HepG2 (cell line): Measurements from ENCODE around the gene CSH1. TPM values are rescaled to one million over a fixed set of nuclear protein-coding genes. Genes with fewer than 3 reads are reported as not detected.

ENCODE experiments used
- DMTF1 ChIP-seq: sonication (generic); formaldehyde crosslinking; IDR thresholded peaks from 2 replicates; pipeline ENCODE4 v1.4.0; 2020; ENCODE audit warnings: mild to moderate bottlenecking, missing genetic modification reagents
- DNMT1 ChIP-seq: sonication (generic); formaldehyde crosslinking; IDR thresholded peaks from 2 replicates; pipeline ENCODE4 v1.5.1; 2020; ENCODE audit warnings: mild to moderate bottlenecking, missing genetic modification reagents
- GATAD2A ChIP-seq: IDR thresholded peaks from 2 replicates; pipeline ENCODE4 v1.6.1; 2016
- HMGA1 ChIP-seq: sonication (generic); formaldehyde crosslinking; conservative IDR thresholded peaks from 2 replicates; pipeline ENCODE4 v1.4.0; 2020; ENCODE audit warnings: missing genetic modification reagents
- ISL2 ChIP-seq: sonication (generic); formaldehyde crosslinking; IDR thresholded peaks from 2 replicates; pipeline ENCODE4 v1.5.0; 2020; ENCODE audit warnings: missing genetic modification reagents
- KDM2A ChIP-seq: sonication (generic); formaldehyde crosslinking; IDR thresholded peaks from 2 replicates; pipeline ENCODE4 v1.4.0; 2020; ENCODE audit warnings: low read depth, missing genetic modification reagents, borderline replicate concordance
- KLF12 ChIP-seq: sonication (generic); formaldehyde crosslinking; IDR thresholded peaks from 2 replicates; pipeline ENCODE4 v1.4.0; 2020; ENCODE audit warnings: missing genetic modification reagents, borderline replicate concordance
- MAFF ChIP-seq: IDR thresholded peaks from 2 replicates; pipeline ENCODE4 v1.6.1; 2011; ENCODE audit warnings: low read depth, low read length, improper control_type of control experiment
- NR2C2 ChIP-seq: sonication (generic); formaldehyde crosslinking; IDR thresholded peaks from 2 replicates; pipeline ENCODE4 v1.4.0; 2020; ENCODE audit warnings: missing genetic modification reagents, mild to moderate bottlenecking, moderate library complexity, borderline replicate concordance
- REXO4 ChIP-seq: sonication (generic); formaldehyde crosslinking; IDR thresholded peaks from 2 replicates; pipeline ENCODE4 v1.8.0; 2022; ENCODE audit warnings: missing genetic modification reagents, mild to moderate bottlenecking, borderline replicate concordance
- SP140L ChIP-seq: sonication (generic); formaldehyde crosslinking; IDR thresholded peaks from 2 replicates; pipeline ENCODE4 v1.4.0; 2020; ENCODE audit warnings: missing genetic modification reagents, borderline replicate concordance
- SPEN ChIP-seq: sonication (generic); formaldehyde crosslinking; IDR thresholded peaks from 2 replicates; pipeline ENCODE4 v1.5.1; 2020; ENCODE audit warnings: low read depth, mild to moderate bottlenecking, missing genetic modification reagents
- SRSF1 ChIP-seq: fragments of 200-400 bp; formaldehyde crosslinking; optimal IDR thresholded peaks from 2 replicates; pipeline ENCODE3; 2017; ENCODE audit warnings: mild to moderate bottlenecking, low read depth, low read length, moderate library complexity
- TBX2 ChIP-seq: sonication (generic); formaldehyde crosslinking; IDR thresholded peaks from 2 replicates; pipeline ENCODE4 v1.5.0; 2020; ENCODE audit warnings: missing genetic modification reagents, mild to moderate bottlenecking, borderline replicate concordance
- XBP1 ChIP-seq: sonication (generic); formaldehyde crosslinking; IDR thresholded peaks from 2 replicates; pipeline ENCODE4 v1.5.0; 2020; ENCODE audit warnings: missing genetic modification reagents
- ZBTB2 ChIP-seq: sonication (generic); formaldehyde crosslinking; IDR thresholded peaks from 2 replicates; pipeline ENCODE4 v1.8.0; 2022; ENCODE audit warnings: low read depth, missing genetic modification reagents
- ZC3H4 ChIP-seq: sonication (generic); formaldehyde crosslinking; IDR thresholded peaks from 2 replicates; pipeline ENCODE4 v1.4.0; 2020; ENCODE audit warnings: missing genetic modification reagents, borderline replicate concordance
- ZFP1 ChIP-seq: IDR thresholded peaks from 2 replicates; pipeline ENCODE4 v1.6.1; 2016
- ZNF564 ChIP-seq: sonication (generic); formaldehyde crosslinking; IDR thresholded peaks from 2 replicates; pipeline ENCODE4 v1.8.1; 2023; ENCODE audit warnings: mild to moderate bottlenecking, missing genetic modification reagents
- ZNF746 ChIP-seq: sonication (generic); formaldehyde crosslinking; IDR thresholded peaks from 2 replicates; pipeline ENCODE4 v1.8.0; 2022; ENCODE audit warnings: mild to moderate bottlenecking, missing genetic modification reagents
- ZNF784 ChIP-seq: sonication (generic); formaldehyde crosslinking; IDR thresholded peaks from 2 replicates; pipeline ENCODE4 v1.5.1; 2020; ENCODE audit warnings: missing genetic modification reagents, mild to moderate bottlenecking, borderline replicate concordance
- polyA plus RNA-seq, 8 experiments: library from polyadenylated mRNA; depleted of rRNA in 3 of 8; stranded (reverse) in 7 of 8; unstranded in 1 of 8; fragments of >200 nt; fragmentation: Illumina TruSeq in 4 of 8; extraction: Trizol in 4 of 8; gene quantifications; 2 replicates each; pipeline versions ENCODE4 v1.2.1 to v1.2.3, GENCODE V29; 2011 to 2016; ENCODE audit warnings: low read depth in 4 of 8, missing spikeins in 1 of 8, mixed read lengths in 1 of 8; ENCODE audit not compliant: insufficient read depth in 1 of 8
- total RNA-seq, 5 experiments: library from RNA; depleted of rRNA; stranded (reverse); fragments of >200 nt; fragmentation: Illumina TruSeq; extraction: Trizol; gene quantifications; 2 replicates each; pipeline ENCODE4 v1.2.3, GENCODE V29; 2016; ENCODE audit warnings: low read depth in 1 of 5
- TF ChIP-seq, protein P1 (sequence below): sonication (generic); formaldehyde crosslinking; IDR thresholded peaks from 2 replicates; pipeline ENCODE4 v1.8.0; 2022; ENCODE audit warnings: mild to moderate bottlenecking, missing genetic modification reagents, moderate library complexity
- TF ChIP-seq, protein P2 (sequence below): sonication (generic); formaldehyde crosslinking; IDR thresholded peaks from 2 replicates; pipeline ENCODE4 v1.4.0; 2020; ENCODE audit warnings: missing genetic modification reagents, borderline replicate concordance
- TF ChIP-seq, protein P3 (sequence below): sonication (generic); formaldehyde crosslinking; IDR thresholded peaks from 2 replicates; pipeline ENCODE4 v1.5.0; 2020; ENCODE audit warnings: missing genetic modification reagents

CSH1 gene
- total and polyA plus RNA-seq, 2 of the 13 experiments (the other 11 are each of a cell fraction or from before 2014, with no cell fraction given), result not detected

GRCh38 chr17:63854709-63855108, 41.7 kb downstream of the CSH1 start (continued):
- TF ChIP-seq DMTF1, result no peak
- TF ChIP-seq DNMT1 (CRISPR knock-in tag), result no peak
- no peak for TF ChIP-seq SRSF1
- no peak for TF ChIP-seq ZNF784
- TF ChIP-seq MAFF, result no peak
- TF ChIP-seq KDM2A (CRISPR knock-in tag), result no peak
- TF ChIP-seq XBP1 (CRISPR knock-in tag), result no peak
- TF ChIP-seq REXO4 (CRISPR knock-in tag), result no peak
- TF ChIP-seq, protein P1, sequence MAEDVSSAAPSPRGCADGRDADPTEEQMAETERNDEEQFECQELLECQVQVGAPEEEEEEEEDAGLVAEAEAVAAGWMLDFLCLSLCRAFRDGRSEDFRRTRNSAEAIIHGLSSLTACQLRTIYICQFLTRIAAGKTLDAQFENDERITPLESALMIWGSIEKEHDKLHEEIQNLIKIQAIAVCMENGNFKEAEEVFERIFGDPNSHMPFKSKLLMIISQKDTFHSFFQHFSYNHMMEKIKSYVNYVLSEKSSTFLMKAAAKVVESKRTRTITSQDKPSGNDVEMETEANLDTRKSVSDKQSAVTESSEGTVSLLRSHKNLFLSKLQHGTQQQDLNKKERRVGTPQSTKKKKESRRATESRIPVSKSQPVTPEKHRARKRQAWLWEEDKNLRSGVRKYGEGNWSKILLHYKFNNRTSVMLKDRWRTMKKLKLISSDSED, result no peak
- TF ChIP-seq NR2C2, result no peak
- TF ChIP-seq ZNF746, result no peak
- peak; percentile 71 for TF ChIP-seq TBX2 (CRISPR knock-in tag)
- no peak for TF ChIP-seq ZNF564 (CRISPR knock-in tag)
- no peak; the same call in 1 of the 2 replicates for TF ChIP-seq ISL2
- no peak for TF ChIP-seq ZC3H4 (CRISPR knock-in tag)
- no peak for TF ChIP-seq SPEN (CRISPR knock-in tag)
- TF ChIP-seq KLF12, result no peak; the same call in 1 of the 2 replicates
- no peak for TF ChIP-seq SP140L (CRISPR knock-in tag)
- peak; percentile 52; the same call in 1 of the 2 replicates for TF ChIP-seq GATAD2A (CRISPR knock-in tag)
- TF ChIP-seq, protein P2, sequence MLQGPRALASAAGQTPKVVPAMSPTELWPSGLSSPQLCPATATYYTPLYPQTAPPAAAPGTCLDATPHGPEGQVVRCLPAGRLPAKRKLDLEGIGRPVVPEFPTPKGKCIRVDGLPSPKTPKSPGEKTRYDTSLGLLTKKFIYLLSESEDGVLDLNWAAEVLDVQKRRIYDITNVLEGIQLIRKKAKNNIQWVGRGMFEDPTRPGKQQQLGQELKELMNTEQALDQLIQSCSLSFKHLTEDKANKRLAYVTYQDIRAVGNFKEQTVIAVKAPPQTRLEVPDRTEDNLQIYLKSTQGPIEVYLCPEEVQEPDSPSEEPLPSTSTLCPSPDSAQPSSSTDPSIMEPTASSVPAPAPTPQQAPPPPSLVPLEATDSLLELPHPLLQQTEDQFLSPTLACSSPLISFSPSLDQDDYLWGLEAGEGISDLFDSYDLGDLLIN (CRISPR knock-in tag), result no peak
- no peak for TF ChIP-seq ZFP1 (CRISPR knock-in tag)
- TF ChIP-seq, protein P3, sequence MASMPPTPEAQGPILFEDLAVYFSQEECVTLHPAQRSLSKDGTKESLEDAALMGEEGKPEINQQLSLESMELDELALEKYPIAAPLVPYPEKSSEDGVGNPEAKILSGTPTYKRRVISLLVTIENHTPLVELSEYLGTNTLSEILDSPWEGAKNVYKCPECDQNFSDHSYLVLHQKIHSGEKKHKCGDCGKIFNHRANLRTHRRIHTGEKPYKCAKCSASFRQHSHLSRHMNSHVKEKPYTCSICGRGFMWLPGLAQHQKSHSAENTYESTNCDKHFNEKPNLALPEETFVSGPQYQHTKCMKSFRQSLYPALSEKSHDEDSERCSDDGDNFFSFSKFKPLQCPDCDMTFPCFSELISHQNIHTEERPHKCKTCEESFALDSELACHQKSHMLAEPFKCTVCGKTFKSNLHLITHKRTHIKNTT (CRISPR knock-in tag), result no peak
- no peak for TF ChIP-seq HMGA1
- no peak for TF ChIP-seq ZBTB2 (CRISPR knock-in tag)
